Stimulated activated CD8-positive, alpha-beta memory T cell treated with anti-CD3 and anti-CD28 coated beads, Interleukin-4, amount 100 ng/mL, for 24 hours (primary cell): ENCODE results near the gene LARP1.
"Not testable (repeated sequence)": the region's sequence is repeated elsewhere in the genome, so short reads cannot be mapped to it uniquely, and the experiment has no call there.

Experiments
- DNase-seq: peaks from one replicate; pipeline ENCODE4 v3.0.0-alpha.2; 2020; ENCODE audit warnings: low read depth

LARP1 gene

GRCh38 chr5:154824070-154824469 lies 68.9 kb downstream of the LARP1 start:
- no peak for DNase-seq

GRCh38 chr5:154829181-154829588 lies 74.0 kb downstream of the LARP1 start:
- DNase-seq: no peak

- peak; percentile 1 for DNase-seq
These were observed 74.5 kb downstream of the LARP1 start for GRCh38 chr5:154829589-154830218.

- DNase-seq: no peak
These were observed 75.0 kb downstream of the LARP1 start for GRCh38 chr5:154830219-154830595.

- DNase-seq: no peak
These were observed 75.4 kb downstream of the LARP1 start for GRCh38 chr5:154830596-154830995.

GRCh38 chr5:154831451-154831850 lies 76.3 kb downstream of the LARP1 start:
- DNase-seq: no peak

- not testable (repeated sequence) for DNase-seq
These were observed 77.6 kb downstream of the LARP1 start for GRCh38 chr5:154832804-154833203.

GRCh38 chr5:154834053-154834452 lies 78.9 kb downstream of the LARP1 start:
- no peak for DNase-seq

GRCh38 chr5:154835701-154836052 lies 80.5 kb downstream of the LARP1 start:
- not testable (repeated sequence) for DNase-seq

- DNase-seq: no peak
These were observed 81.0 kb downstream of the LARP1 start for GRCh38 chr5:154836225-154836624.

- no peak for DNase-seq
These were observed 82.1 kb downstream of the LARP1 start for GRCh38 chr5:154837009-154837901.

GRCh38 chr5:154840435-154841272 lies 85.5 kb downstream of the LARP1 start:
- DNase-seq: no peak

GRCh38 chr5:154841273-154841661 lies 86.1 kb downstream of the LARP1 start:
- DNase-seq: no peak

- no peak for DNase-seq
These were observed 87.7 kb downstream of the LARP1 start for GRCh38 chr5:154842689-154843530.

- no peak for DNase-seq
These were observed 89.6 kb downstream of the LARP1 start for GRCh38 chr5:154844809-154845208.

GRCh38 chr5:154849264-154849785 lies 94.1 kb downstream of the LARP1 start:
- no peak for DNase-seq

- DNase-seq: no peak
These were observed 94.6 kb downstream of the LARP1 start for GRCh38 chr5:154849791-154850201.

- DNase-seq: no peak
These were observed 95.3 kb downstream of the LARP1 start, which contains the start of gene FAXDC2 for GRCh38 chr5:154850255-154851062. TSS of gene FAXDC2 (minus strand) at chr5:154850603. CDS start at chr5:154838178, 12,425 bp downstream.

GRCh38 chr5:154851351-154851750 lies 96.2 kb downstream of the LARP1 start:
- DNase-seq: no peak

- peak; percentile 77 for DNase-seq
These were observed 102.5 kb downstream of the LARP1 start for GRCh38 chr5:154857530-154858296.
